Transverse colon (tissue), 4 donors: ENCODE measurements around the gene SORL1. TPM values are rescaled to one million over a fixed set of nuclear protein-coding genes. Genes with fewer than 3 reads are reported as not detected.

Experiments used
- DNase-seq: peaks from one replicate; pipeline ENCODE4 v3.0.0-alpha.2; 2019
- H3K27ac ChIP-seq, 4 donors: fragments of 200-600 bp; sonication (generic); 2 replicates each; pipeline ENCODE4 v1.5.1; 2016 to 2018; ENCODE audit warnings: inconsistent platforms in 4 of 4
- H3K27me3 ChIP-seq: fragments of 200-600 bp; sonication (generic); 2 replicates; pipeline ENCODE4 v1.5.1; 2017; ENCODE audit warnings: inconsistent platforms
- H3K36me3 ChIP-seq, 4 donors: fragments of 200-600 bp; sonication (generic); 2 replicates each; pipeline ENCODE4 v1.5.1; 2017 to 2019; ENCODE audit warnings: inconsistent platforms in 4 of 4
- H3K4me1 ChIP-seq, 4 donors: fragments of 200-600 bp; sonication (generic); 2 replicates each; pipeline ENCODE4 v1.5.1; 2017 to 2020; ENCODE audit warnings: inconsistent platforms in 4 of 4
- H3K4me3 ChIP-seq, 4 donors: fragments of 200-600 bp; sonication (generic); 1 replicate in 1 of 4; 2 replicates in 3 of 4; pipeline versions ENCODE4 v1.5.1 to v1.6.1; 2017 to 2019; ENCODE audit warnings: inconsistent platforms in 4 of 4
- H3K9me3 ChIP-seq, 2 donors: fragments of 200-600 bp; sonication (generic); 2 replicates each; pipeline ENCODE4 v1.5.1; 2017 to 2019; ENCODE audit warnings: inconsistent platforms in 2 of 2
- EP300 ChIP-seq: sonication (generic); formaldehyde crosslinking; IDR thresholded peaks from one replicate; pipeline ENCODE4 v1.6.1; 2017; ENCODE audit warnings: antibody characterized with exemption, low read depth
- POLR2A ChIP-seq: fragments of 450-650 bp; IDR thresholded peaks from one replicate; pipeline ENCODE4 v1.6.1; 2016; ENCODE audit warnings: antibody characterized with exemption, mild to moderate bottlenecking, moderate library complexity
- POLR2AphosphoS5 ChIP-seq, 3 donors: sonication (generic); formaldehyde crosslinking; IDR thresholded peaks; one replicate each; pipeline ENCODE4 v1.6.1; 2016; ENCODE audit warnings: antibody characterized with exemption in 3 of 3
- WGBS, 2 donors: methylation state at CpG; one replicate each; pipeline ENCODE4 v1.1.5; 2018; ENCODE audit warnings: low coverage in 1 of 2; 5-methylcytosine and 5-hydroxymethylcytosine counted together
- in situ Hi-C, 4 donors: fragments of 200-750 bp; cut with MboI; loops; one replicate each; pipeline versions ENCODE4 v1.15.0 to v1.15.1; 2017; ENCODE audit warnings: low sequenced_read_pairs in 3 of 4, low pct_ligation_motif_present in 1 of 4, low pct_unique_long_range_greater_than_20kb in 1 of 4
- intact Hi-C: fragments of 100-400 bp; cut with DNase I; formaldehyde crosslinking; loops from one replicate; pipeline ENCODE4 v1.15.1; 2023; ENCODE audit warnings: low total_unique reads
- total RNA-seq, 4 donors: library from RNA; depleted of rRNA; stranded (reverse); fragments of >200 nt; gene quantifications; one replicate each; pipeline ENCODE4 v1.1.0, GENCODE V29; 2016
- TF ChIP-seq, protein P1 (sequence below), 5 experiments: fragments of 200-600 bp in 3 of 5; fragments of 450-650 bp in 2 of 5; sonication (generic) in 3 of 5; IDR thresholded peaks; 1 replicate in 2 of 5; 2 replicates in 3 of 5; pipeline ENCODE4 v1.5.1; 2016 to 2017; ENCODE audit warnings: antibody characterized with exemption in 5 of 5, inconsistent platforms in 3 of 5, mild to moderate bottlenecking in 2 of 5, moderate library complexity in 1 of 5

The SORL1 gene
- total RNA-seq, 4 donors from 2014 or later: 81.6 to 338 (median 129) TPM

DNA sequence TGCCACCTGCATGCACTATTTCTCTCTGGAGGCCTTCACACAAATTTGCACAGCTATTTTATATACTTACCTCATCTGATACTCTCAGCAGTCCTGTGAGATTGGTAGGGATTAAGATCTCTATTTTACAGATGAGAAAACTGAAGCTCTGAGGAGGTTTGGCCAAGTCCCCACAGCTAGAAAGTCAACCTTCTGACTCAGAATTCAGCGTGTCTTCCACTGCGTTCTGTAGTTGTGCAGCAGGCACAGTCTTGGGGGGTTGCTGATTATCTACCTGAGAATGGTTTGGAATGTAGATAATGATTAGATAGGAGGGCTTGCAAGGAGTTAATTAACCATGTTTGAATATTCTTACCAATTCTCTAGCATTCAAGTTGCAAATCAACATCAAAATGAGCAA, 2.5 kb upstream of the SORL1 start:
- Histone ChIP-seq H3K4me1 (peaks cover 8 to 47% (median 22%) of the 10 kb centered on the region in 4 donors), H3K36me3 (no peaks in the 10 kb centered on the region), H3K4me3 (no peak overlapping the region), H3K9me3 (no peaks in the 10 kb centered on the region), H3K27ac (peak overlapping the region; percentile 88 to 92 (median 91)), H3K27me3 (no peaks in the 10 kb centered on the region)
- intact Hi-C loops: no loop called here
- DNase-seq: no peak
- 40 to 88% methylated on average over 2 of the region's 2 CpGs for WGBS, 2 donors
- in situ Hi-C loops: no loop called here
- TF ChIP-seq, protein P1, sequence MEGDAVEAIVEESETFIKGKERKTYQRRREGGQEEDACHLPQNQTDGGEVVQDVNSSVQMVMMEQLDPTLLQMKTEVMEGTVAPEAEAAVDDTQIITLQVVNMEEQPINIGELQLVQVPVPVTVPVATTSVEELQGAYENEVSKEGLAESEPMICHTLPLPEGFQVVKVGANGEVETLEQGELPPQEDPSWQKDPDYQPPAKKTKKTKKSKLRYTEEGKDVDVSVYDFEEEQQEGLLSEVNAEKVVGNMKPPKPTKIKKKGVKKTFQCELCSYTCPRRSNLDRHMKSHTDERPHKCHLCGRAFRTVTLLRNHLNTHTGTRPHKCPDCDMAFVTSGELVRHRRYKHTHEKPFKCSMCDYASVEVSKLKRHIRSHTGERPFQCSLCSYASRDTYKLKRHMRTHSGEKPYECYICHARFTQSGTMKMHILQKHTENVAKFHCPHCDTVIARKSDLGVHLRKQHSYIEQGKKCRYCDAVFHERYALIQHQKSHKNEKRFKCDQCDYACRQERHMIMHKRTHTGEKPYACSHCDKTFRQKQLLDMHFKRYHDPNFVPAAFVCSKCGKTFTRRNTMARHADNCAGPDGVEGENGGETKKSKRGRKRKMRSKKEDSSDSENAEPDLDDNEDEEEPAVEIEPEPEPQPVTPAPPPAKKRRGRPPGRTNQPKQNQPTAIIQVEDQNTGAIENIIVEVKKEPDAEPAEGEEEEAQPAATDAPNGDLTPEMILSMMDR (IDR thresholded peaks at IDR 0.05): no peak
- TF ChIP-seq POLR2A (no peak), EP300 (no peak), POLR2AphosphoS5 (IDR thresholded peaks at IDR 0.05) (no peak)

DNA sequence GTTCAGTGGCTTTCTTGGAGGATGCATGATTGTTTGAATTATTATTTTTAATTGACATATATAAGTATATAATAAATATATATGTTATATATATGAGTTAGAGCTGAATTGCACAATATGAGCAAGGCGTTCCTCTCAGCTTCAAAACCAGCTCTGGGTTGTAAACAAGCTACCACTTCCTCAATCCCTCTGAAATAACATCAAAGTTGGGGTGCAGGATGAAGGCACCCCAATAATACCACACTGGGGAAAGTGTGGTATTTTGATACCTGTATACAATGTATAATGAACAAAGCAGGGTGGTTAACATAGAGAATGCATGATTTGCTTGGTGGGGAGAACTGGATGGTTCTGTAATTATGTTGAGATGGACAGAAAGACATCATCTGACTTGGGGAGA, 1.7 kb upstream of the SORL1 start:
- Histone ChIP-seq H3K36me3 (no peaks in the 10 kb centered on the region), H3K9me3 (no peaks in the 10 kb centered on the region), H3K4me1 (peaks cover 8 to 51% (median 19%) of the 10 kb centered on the region in 4 donors), H3K27ac (peak overlapping the region; percentile 88 to 92 (median 91)), H3K27me3 (no peaks in the 10 kb centered on the region), H3K4me3 (peak overlapping the region in 1 of 4 donors; percentile 14)
- WGBS, 2 donors: 29 to 60% methylated on average over 1 of the region's 1 CpG
- in situ Hi-C loops: no loop called here
- no peak for DNase-seq
- TF ChIP-seq, protein P1 (IDR thresholded peaks at IDR 0.05): no peak
- TF ChIP-seq EP300 (no peak), POLR2AphosphoS5 (IDR thresholded peaks at IDR 0.05) (no peak), POLR2A (no peak)
- intact Hi-C loops: no loop called here

- peak; percentile 90 for DNase-seq
- Histone ChIP-seq H3K36me3 (no peaks in the 10 kb centered on the region), H3K4me1 (peaks cover 6 to 43% (median 14%) of the 10 kb centered on the region in 4 donors), H3K27me3 (no peaks in the 10 kb centered on the region), H3K9me3 (no peaks in the 10 kb centered on the region), H3K4me3 (peak overlapping the region; percentile 23 to 97 (median 88)), H3K27ac (peak overlapping the region; percentile 88 to 92 (median 91))
- in situ Hi-C loops (no loop called here), intact Hi-C loops (no loop called here)
- TF ChIP-seq, protein P1 (IDR thresholded peaks at IDR 0.05): no peak
- TF ChIP-seq POLR2AphosphoS5 (IDR thresholded peaks at IDR 0.05) (peak; percentile 27 to 81 (median 53)), EP300 (peak; percentile 16), POLR2A (peak; percentile 59)
- WGBS, 2 donors: 18% methylated on average over 22 of the region's 22 CpGs; no CpG with 5 or more reads in 1 of the 2 donors
These were observed 732 bp upstream of the SORL1 start for GRCh38 chr11:121451178-121451985.

DNA sequence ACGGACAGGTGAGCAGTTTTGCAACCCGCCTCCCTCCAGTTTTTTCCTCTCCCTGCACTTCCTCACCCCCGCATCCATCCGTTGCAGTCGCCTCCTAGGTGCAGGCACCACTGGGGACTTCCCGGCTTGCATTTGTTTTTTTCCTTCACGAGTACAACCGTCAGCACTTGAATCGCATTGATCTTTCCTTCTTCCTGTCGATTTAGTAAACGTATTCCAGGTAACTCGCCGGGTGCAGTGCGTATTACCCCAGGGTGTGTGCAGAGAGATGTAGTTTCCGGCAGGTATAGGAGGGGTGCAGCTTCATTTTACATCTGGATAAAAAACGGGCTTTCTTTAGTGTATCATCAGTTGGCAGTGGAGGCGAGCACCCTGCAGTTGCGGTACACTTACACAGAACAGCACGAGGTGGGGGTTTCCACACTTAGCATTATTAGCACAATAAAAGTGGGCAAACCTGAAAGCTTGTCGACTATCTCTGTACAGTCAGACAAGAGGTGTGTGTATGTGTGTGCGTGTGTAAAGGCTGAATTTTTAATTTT, 566 bp downstream of the SORL1 start, which contains the start of gene SORL1-AS1:
TSS of gene SORL1-AS1 (minus strand) at position 359 of the 542 bp plus-strand sequence.
- Histone ChIP-seq H3K4me3 (peak within 1 kb of the TSS; percentile 23 to 97 (median 88)), H3K36me3 (no peaks in the 10 kb centered on the region), H3K9me3 (no peaks in the 10 kb centered on the region), H3K27me3 (no peaks in the 10 kb centered on the region), H3K27ac (peak within 1 kb of the TSS; percentile 88 to 92 (median 91)), H3K4me1 (peaks cover 6 to 41% (median 14%) of the 10 kb centered on the region in 4 donors)
- WGBS, 2 donors: 3 to 8% methylated on average over 4 to 21 of the region's 21 CpGs
- in situ Hi-C loops: no loop called here
- peak in 1 of 3 donors; percentile 4 for TF ChIP-seq POLR2AphosphoS5 (IDR thresholded peaks at IDR 0.05)
- TF ChIP-seq, protein P1 (IDR thresholded peaks at IDR 0.05): no peak
- peak; percentile 42 for TF ChIP-seq POLR2A
- intact Hi-C loops: no loop called here
- DNase-seq: peak; percentile 45
